ENCODE data around the gene MAD1L1. TPM values are rescaled to one million over a fixed set of nuclear protein-coding genes. Genes with fewer than 3 reads are reported as not detected.
A peak's percentile ranks its signal among the peaks of the same experiment; 100 is the strongest.

The MAD1L1 gene
- polyA plus RNA-seq, 3 donors from 2014 or later: 85.0 to 166 (median 97.0) TPM

GRCh38 chr7:2204446-2204845 lies 28.3 kb downstream of the MAD1L1 start:
- Mint-ChIP-seq H3K4me1 (no peaks in the 10 kb centered on the region), H3K9me3 (peaks cover 0 to 1% (median 0%) of the 10 kb centered on the region in 6 donors), H3K27me3 (ENCODE audit: low read depth in 3 of 3) (peaks cover 0 to 2% (median 1%) of the 10 kb centered on the region in 3 donors), H3K27ac (no peak overlapping the region), H3K4me3 (no peak overlapping the region), H3K36me3 (peaks cover 0 to 27% (median 15%) of the 10 kb centered on the region in 3 donors)
- DNase-seq: no peak

- DNase-seq: no peak
- peaks cover 0 to 25% (median 15%) of the 10 kb centered on the region in 3 donors for H3K36me3 Mint-ChIP-seq
- H3K4me1 Mint-ChIP-seq: no peaks in the 10 kb centered on the region
- no peak overlapping the region for H3K27ac Mint-ChIP-seq
- H3K9me3 Mint-ChIP-seq: peaks cover 0 to 1% (median 0%) of the 10 kb centered on the region in 6 donors
- H3K27me3 Mint-ChIP-seq (ENCODE audit: low read depth in 3 of 3): peaks cover 0 to 2% (median 1%) of the 10 kb centered on the region in 3 donors
- no peak overlapping the region for H3K4me3 Mint-ChIP-seq
Measured at GRCh38 chr7:2203766-2204300, 28.9 kb downstream of the MAD1L1 start.

- Mint-ChIP-seq H3K27ac (peak overlapping the region in 1 of 6 donors; percentile 13), H3K4me3 (no peak overlapping the region), H3K36me3 (peaks cover 0 to 18% (median 12%) of the 10 kb centered on the region in 3 donors), H3K9me3 (peaks cover 0 to 1% (median 0%) of the 10 kb centered on the region in 6 donors), H3K27me3 (ENCODE audit: low read depth in 3 of 3) (peaks cover 0 to 2% (median 1%) of the 10 kb centered on the region in 3 donors), H3K4me1 (no peaks in the 10 kb centered on the region)
- DNase-seq: no peak
Measured at GRCh38 chr7:2202901-2203765, 29.6 kb downstream of the MAD1L1 start.

DNA sequence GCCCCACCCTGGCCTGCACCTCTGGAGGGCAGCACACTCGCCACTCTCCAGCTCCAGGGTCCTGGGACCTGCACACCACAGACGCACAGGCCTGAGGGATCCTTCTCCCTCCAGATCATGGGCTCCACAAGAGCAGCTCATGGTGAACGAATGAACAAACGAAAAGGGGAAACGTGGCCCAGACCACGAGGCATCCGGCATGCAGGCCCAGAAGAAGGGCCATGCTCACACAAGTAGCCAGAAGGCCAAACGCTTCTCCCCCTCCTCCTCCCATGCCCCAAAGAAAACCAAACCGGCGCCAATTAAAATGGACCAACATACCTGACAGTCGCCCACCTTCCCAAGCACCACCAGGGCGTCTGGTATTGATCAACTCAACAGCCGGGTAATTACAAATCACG lies 30.4 kb downstream of the MAD1L1 start:
- H3K27me3 Mint-ChIP-seq (ENCODE audit: low read depth in 3 of 3): peaks cover 0 to 2% (median 1%) of the 10 kb centered on the region in 3 donors
- no peaks in the 10 kb centered on the region for H3K4me1 Mint-ChIP-seq
- no peak overlapping the region for H3K27ac Mint-ChIP-seq
- no peak overlapping the region for H3K4me3 Mint-ChIP-seq
- peaks cover 0 to 16% (median 5%) of the 10 kb centered on the region in 3 donors for H3K36me3 Mint-ChIP-seq
- H3K9me3 Mint-ChIP-seq: peaks cover 0 to 1% (median 0%) of the 10 kb centered on the region in 6 donors
- DNase-seq: no peak

- Mint-ChIP-seq H3K27me3 (ENCODE audit: low read depth in 3 of 3) (peaks cover 0 to 2% (median 1%) of the 10 kb centered on the region in 3 donors), H3K9me3 (peaks cover 0 to 1% (median 0%) of the 10 kb centered on the region in 6 donors), H3K4me3 (no peak overlapping the region), H3K36me3 (peaks cover 0 to 14% (median 5%) of the 10 kb centered on the region in 3 donors), H3K4me1 (peaks cover 0 to 2% of the 10 kb centered on the region in 2 donors), H3K27ac (no peak overlapping the region)
- DNase-seq: no peak
Measured at GRCh38 chr7:2201686-2202360, 30.9 kb downstream of the MAD1L1 start.

GRCh38 chr7:2201128-2201527 lies 31.6 kb downstream of the MAD1L1 start:
- no peak overlapping the region for H3K4me3 Mint-ChIP-seq
- peaks cover 0 to 1% (median 0%) of the 10 kb centered on the region in 6 donors for H3K9me3 Mint-ChIP-seq
- H3K27ac Mint-ChIP-seq: no peak overlapping the region
- peaks cover 0 to 2% (median 1%) of the 10 kb centered on the region in 3 donors for H3K27me3 Mint-ChIP-seq (ENCODE audit: low read depth in 3 of 3)
- DNase-seq: no peak
- peaks cover 0 to 17% (median 6%) of the 10 kb centered on the region in 3 donors for H3K36me3 Mint-ChIP-seq
- peaks cover 0 to 2% of the 10 kb centered on the region in 2 donors for H3K4me1 Mint-ChIP-seq

DNA sequence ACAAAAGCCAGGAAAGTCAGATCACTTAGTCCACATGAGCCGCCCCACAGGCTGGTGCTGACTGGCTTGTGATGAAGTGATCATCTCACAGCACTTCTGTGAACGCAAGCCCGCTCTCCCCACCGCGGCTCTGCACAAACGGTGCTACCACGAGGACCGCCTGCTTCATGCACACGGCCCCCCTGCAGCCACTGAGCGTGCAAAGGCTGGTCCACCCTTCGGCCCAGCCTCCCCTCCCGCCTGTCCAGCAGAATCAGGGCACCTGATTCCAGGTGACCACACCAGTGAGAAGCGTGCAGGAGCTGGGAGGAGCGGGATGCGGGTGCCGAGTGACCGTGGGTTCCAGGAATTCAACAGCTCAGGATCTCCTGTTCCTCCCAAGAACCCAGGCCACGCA lies 32.2 kb downstream of the MAD1L1 start:
- Mint-ChIP-seq H3K27ac (no peak overlapping the region), H3K4me1 (peaks cover 0 to 2% of the 10 kb centered on the region in 2 donors)

DNA sequence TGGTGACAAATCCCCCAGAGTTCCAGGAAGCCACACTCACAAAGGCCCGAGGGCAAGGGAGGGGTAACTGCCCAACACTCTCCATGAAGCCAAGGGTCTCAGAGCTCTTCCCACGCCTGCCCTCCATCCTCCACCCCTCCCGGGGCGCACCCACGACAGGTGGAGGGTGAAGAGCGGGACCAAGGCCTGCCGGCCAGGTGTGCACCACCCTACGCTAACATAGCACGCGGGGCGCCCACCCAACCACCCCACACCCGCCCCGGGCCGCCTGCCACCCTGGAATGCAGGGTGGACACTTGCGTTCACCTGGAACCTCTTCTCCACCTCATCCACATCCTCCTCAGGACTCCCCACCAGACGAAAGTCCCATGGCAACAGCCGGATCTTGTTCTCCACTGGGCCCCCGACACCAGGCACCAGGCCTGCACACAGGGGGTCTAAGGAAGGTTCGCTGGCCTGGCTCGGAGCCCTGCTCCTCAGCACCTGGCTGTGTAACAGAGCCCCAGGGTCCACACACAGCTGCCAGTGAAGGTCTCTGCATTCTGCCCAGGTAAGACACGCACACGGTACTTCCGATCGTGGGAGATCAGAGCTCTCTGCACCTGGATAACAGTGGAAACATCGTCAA lies 32.7 kb downstream of the MAD1L1 start:
- Mint-ChIP-seq H3K4me3 (no peak overlapping the region), H3K36me3 (peaks cover 0 to 26% (median 12%) of the 10 kb centered on the region in 3 donors), H3K27ac (no peak overlapping the region), H3K9me3 (peaks cover 0 to 1% (median 0%) of the 10 kb centered on the region in 6 donors), H3K4me1 (peaks cover 0 to 2% of the 10 kb centered on the region in 2 donors), H3K27me3 (ENCODE audit: low read depth in 3 of 3) (peaks cover 0 to 1% (median 0%) of the 10 kb centered on the region in 3 donors)
- no peak for DNase-seq

More for the DNA sequence above, 32.2 kb downstream of the MAD1L1 start:
- H3K27me3 Mint-ChIP-seq (ENCODE audit: low read depth in 3 of 3): peaks cover 0 to 2% (median 1%) of the 10 kb centered on the region in 3 donors
- peaks cover 0 to 21% (median 7%) of the 10 kb centered on the region in 3 donors for H3K36me3 Mint-ChIP-seq
- DNase-seq: no peak
- no peak overlapping the region for H3K4me3 Mint-ChIP-seq
- peaks cover 0 to 1% (median 0%) of the 10 kb centered on the region in 6 donors for H3K9me3 Mint-ChIP-seq

DNA sequence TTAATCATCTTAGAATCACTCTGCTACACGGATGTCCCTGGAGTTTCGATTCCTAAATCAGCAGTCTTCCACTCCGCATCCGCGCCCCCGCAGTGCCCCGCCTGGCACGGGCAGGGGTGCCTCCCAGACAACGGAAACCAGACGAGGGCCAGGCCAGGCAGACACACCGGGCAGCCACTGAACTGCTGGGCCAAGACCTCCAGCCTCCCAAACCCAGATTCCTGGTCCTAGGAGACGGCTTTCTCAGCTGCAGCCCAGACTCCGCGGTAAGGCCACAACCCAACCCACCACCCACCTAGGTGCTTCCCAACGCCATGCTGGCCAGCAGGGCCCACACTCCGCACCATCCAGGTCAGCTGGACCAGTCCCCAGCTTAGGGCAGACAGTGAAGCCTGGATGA lies 33.2 kb downstream of the MAD1L1 start:
- Mint-ChIP-seq H3K27ac (no peak overlapping the region), H3K9me3 (peaks cover 0 to 1% (median 0%) of the 10 kb centered on the region in 6 donors), H3K36me3 (peaks cover 0 to 26% (median 13%) of the 10 kb centered on the region in 3 donors), H3K4me3 (no peak overlapping the region), H3K27me3 (ENCODE audit: low read depth in 3 of 3) (peaks cover 0 to 4% (median 0%) of the 10 kb centered on the region in 3 donors), H3K4me1 (peaks cover 0 to 2% of the 10 kb centered on the region in 2 donors)
- DNase-seq: no peak

- H3K27me3 Mint-ChIP-seq (ENCODE audit: low read depth in 3 of 3): peaks cover 0 to 2% (median 0%) of the 10 kb centered on the region in 3 donors
- no peak overlapping the region for H3K4me3 Mint-ChIP-seq
- no peak overlapping the region for H3K27ac Mint-ChIP-seq
- peaks cover 0 to 21% (median 18%) of the 10 kb centered on the region in 3 donors for H3K36me3 Mint-ChIP-seq
- DNase-seq: no peak
- peaks cover 0 to 1% (median 0%) of the 10 kb centered on the region in 6 donors for H3K9me3 Mint-ChIP-seq
- peaks cover 0 to 2% of the 10 kb centered on the region in 2 donors for H3K4me1 Mint-ChIP-seq
Measured at GRCh38 chr7:2198760-2199159, 34.0 kb downstream of the MAD1L1 start.

DNA sequence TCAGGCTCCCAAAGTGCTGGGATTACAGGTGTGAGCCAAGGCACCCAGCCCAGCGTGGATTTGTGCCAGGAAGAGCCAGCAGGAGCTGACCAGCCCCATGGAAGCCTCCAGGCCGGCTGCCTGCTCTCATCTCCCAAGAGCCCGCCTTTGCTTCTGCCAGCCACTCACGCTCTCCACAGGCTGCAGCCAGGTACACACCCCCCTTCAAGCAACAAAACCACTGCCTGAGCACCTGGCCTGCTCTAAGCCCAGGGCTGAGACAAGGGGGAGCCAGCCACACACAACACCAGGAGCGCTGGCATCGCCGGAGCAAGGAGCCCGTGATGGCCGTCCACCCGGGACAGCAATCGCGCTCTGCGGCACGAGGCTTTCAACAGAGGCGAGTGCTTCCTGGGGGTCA lies 34.5 kb downstream of the MAD1L1 start:
- Mint-ChIP-seq H3K9me3 (peaks cover 0 to 1% (median 0%) of the 10 kb centered on the region in 6 donors), H3K36me3 (peaks cover 0 to 21% (median 18%) of the 10 kb centered on the region in 3 donors), H3K27ac (no peak overlapping the region), H3K27me3 (ENCODE audit: low read depth in 3 of 3) (peaks cover 0 to 2% (median 0%) of the 10 kb centered on the region in 3 donors), H3K4me3 (no peak overlapping the region), H3K4me1 (peaks cover 0 to 2% of the 10 kb centered on the region in 2 donors)
- no peak for DNase-seq

DNA sequence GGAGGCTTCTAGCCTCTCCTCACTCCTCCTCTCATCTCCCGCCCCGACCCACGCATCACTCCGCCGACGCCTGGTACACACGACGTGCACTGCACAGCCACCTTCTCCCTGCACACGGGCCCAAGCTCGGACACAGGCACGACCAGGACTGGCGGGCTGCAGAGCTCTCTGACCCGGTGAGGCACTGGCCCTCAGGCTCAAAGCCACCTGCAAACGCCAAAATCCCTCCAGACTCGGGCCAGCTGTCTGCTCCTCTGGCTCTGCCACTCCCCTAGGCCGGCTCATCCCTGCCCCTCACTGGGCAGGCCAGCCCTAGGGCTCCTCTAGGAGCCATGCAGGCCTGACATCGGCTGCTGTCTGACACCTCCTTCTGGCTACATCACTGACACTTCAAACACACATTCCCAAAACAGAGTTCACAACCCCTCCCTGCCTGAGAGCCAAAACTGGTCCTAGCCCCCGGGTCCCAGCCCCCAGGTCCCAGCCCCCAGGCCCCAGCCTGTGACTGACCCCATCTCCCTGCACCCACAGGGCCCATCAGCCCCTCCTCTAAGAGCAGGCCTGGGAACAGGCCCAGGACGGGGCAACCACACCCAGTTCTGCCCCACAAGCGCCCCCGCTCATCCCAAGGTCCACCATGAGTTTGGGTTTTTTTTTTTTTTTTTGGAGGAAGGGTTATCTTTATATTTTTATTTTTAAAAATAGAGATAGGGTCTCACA lies 35.1 kb downstream of the MAD1L1 start:
- Mint-ChIP-seq H3K4me3 (no peak overlapping the region), H3K27ac (no peak overlapping the region)

More for the DNA sequence above, 35.1 kb downstream of the MAD1L1 start:
- Mint-ChIP-seq H3K36me3 (peaks cover 0 to 21% (median 20%) of the 10 kb centered on the region in 3 donors), H3K27me3 (ENCODE audit: low read depth in 3 of 3) (peaks cover 0 to 2% (median 0%) of the 10 kb centered on the region in 3 donors), H3K9me3 (peaks cover 0 to 1% (median 0%) of the 10 kb centered on the region in 6 donors), H3K4me1 (peaks cover 0 to 2% of the 10 kb centered on the region in 2 donors)
- DNase-seq: no peak
